Bone marrow (tissue), 2 donors: Measurements from ENCODE around the gene DSE.
A peak's percentile ranks its signal among the peaks of the same experiment; 100 is the strongest.

Experiments used
- DNase-seq, 2 donors: peaks; one replicate each; lab custom pipeline; 2025; lab: John Stamatoyannopoulos, UW

The DSE gene

GRCh38 chr6:116476002-116476678 lies 105.4 kb downstream of the DSE start:
- peak in 1 of 2 donors; percentile 87 for DNase-seq

GRCh38 chr6:116482780-116483179 lies 112.0 kb downstream of the DSE start:
- no peak for DNase-seq

DNA sequence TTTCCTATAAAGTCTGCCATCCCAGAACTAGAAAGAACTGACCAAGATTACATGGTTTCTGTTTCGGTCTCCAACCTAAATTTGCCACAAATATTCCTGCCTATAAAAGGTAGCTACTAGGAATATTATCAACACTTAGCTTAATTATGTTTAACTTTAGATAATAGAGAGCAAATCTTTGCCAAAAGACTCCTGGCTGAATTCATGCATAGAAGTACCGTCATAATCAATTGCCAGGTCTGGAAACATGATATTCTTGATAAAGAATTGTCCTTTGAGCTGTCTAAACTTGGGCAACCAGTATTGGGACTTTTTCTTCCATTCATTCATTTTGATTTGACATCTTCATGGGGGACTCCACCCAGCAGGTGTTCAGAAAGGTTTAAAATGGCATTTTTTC lies 112.9 kb downstream of the DSE start:
- no peak for DNase-seq

- no peak for DNase-seq
These were observed 114.9 kb downstream of the DSE start for GRCh38 chr6:116485559-116486184.

DNA sequence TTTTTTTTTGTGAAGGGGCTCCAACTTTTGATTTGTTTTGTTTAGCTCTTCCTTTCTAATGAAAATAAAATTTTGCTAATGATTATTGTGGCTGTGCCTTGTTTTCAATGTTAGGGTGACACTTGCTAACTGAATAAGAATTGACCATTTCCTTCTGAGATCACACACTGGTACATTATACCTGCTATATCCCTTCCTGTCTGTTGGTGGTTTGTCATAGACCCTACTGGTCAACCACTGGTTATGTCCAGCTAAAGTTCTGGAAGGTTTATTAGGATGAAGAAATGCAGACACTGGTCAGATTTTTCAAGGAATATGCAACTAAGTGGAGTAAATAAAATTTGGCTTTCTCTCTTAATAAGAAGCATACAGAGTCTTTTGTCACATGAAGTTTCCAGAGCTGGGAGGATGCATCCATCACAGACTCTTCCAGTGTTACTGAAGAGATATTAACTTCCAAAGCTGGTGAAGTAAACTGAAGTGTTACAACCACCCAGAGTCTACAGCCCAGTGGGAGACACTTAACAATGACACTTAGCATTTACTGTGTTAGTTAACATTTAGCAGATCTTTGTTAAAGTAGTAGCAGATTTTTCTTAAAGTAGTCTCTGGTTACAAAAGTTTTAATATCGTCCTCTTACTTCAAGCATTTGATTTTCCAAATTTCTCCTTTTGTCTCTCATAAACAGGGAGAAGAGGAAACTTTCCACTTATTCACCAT lies 121.0 kb downstream of the DSE start:
- no peak for DNase-seq

- DNase-seq, result no peak
These were observed 121.8 kb downstream of the DSE start for GRCh38 chr6:116492331-116493067.
